ENCODE data around the gene TBK1.

TBK1 gene

DNA sequence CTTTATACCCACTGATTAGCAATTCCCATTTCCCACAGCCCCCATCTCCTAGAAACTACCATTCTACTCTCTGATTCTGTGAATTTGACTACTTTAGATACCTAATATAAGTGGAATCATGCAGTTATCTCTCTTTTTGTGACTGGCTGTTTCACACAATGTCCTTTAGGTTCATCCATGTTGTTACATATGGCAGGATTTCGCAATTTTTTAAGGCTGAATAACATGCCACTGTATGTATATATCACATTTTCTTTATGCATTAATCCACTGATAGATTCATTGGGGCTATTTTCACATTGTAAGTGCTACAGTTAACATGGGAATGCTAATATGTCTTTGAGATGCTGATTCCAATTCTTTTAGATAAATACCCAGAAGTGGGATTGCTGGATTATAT lies 11.8 kb upstream of the TBK1 start:
- H2AFZ ChIP-seq (ENCODE audit: low read length): no peak overlapping the region
- H3K9ac ChIP-seq (ENCODE audit: low read depth, low read length, poor library complexity, severe bottlenecking): no peak overlapping the region
- H3K27me3 ChIP-seq (ENCODE audit: insufficient read depth, low read length, poor library complexity, severe bottlenecking): no peaks in the 10 kb centered on the region
- H3F3A ChIP-seq (ENCODE audit: low read depth): no peaks in the 10 kb centered on the region
- H3K36me3 ChIP-seq (ENCODE audit: insufficient read depth, low read length): peaks cover 78% of the 10 kb centered on the region
- H3K4me2 ChIP-seq (ENCODE audit: low read depth, low read length, poor library complexity, severe bottlenecking): no peak overlapping the region
- H3K9me3 ChIP-seq (ENCODE audit: insufficient read depth, low read depth, low read length): no peaks in the 10 kb centered on the region
- TF ChIP-seq, protein P1, sequence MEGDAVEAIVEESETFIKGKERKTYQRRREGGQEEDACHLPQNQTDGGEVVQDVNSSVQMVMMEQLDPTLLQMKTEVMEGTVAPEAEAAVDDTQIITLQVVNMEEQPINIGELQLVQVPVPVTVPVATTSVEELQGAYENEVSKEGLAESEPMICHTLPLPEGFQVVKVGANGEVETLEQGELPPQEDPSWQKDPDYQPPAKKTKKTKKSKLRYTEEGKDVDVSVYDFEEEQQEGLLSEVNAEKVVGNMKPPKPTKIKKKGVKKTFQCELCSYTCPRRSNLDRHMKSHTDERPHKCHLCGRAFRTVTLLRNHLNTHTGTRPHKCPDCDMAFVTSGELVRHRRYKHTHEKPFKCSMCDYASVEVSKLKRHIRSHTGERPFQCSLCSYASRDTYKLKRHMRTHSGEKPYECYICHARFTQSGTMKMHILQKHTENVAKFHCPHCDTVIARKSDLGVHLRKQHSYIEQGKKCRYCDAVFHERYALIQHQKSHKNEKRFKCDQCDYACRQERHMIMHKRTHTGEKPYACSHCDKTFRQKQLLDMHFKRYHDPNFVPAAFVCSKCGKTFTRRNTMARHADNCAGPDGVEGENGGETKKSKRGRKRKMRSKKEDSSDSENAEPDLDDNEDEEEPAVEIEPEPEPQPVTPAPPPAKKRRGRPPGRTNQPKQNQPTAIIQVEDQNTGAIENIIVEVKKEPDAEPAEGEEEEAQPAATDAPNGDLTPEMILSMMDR (conservative IDR thresholded peaks at IDR 0.05; ENCODE audit: low read length): no peak
- no peak for TF ChIP-seq EZH2phosphoT487 (IDR thresholded peaks at IDR 0.05; ENCODE audit: borderline replicate concordance)
- no peaks in the 10 kb centered on the region for H3K4me1 ChIP-seq (ENCODE audit: insufficient read depth, low read length, poor library complexity, severe bottlenecking)
- H3K4me3 ChIP-seq (ENCODE audit: low read length, poor library complexity, severe bottlenecking): no peak overlapping the region
- H3K79me2 ChIP-seq (ENCODE audit: insufficient read depth, low read length): no peaks in the 10 kb centered on the region
- H3K9me2 ChIP-seq (replicated peaks; ENCODE audit: low read depth, low read length): no peaks in the 10 kb centered on the region
- no peaks in the 10 kb centered on the region for H4K20me1 ChIP-seq (ENCODE audit: insufficient read depth, low read length, poor library complexity, severe bottlenecking)

DNA sequence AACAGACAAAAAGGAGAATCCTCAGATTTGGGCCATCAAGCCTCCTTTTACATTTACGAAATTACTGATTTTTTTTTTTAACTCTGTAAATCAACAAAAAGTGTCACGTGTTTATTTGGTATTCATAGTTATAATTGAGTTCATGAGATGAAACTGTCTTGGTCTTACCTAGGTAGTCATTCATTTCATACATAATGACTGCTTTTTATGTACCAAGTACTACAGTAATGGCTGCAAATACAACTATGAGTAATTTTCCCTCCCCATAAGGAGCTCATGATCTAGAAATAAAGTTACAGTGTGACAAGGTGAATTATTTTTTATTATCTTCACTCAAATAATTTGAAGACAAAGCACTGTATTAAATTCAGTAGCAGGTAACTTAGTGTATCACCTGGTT lies 6.4 kb upstream of the TBK1 start:
- H3F3A ChIP-seq (ENCODE audit: low read depth): no peaks in the 10 kb centered on the region

GRCh38 chr12:64446295-64446694 lies 5.6 kb upstream of the TBK1 start:
- no peaks in the 10 kb centered on the region for H3K9me2 ChIP-seq (replicated peaks; ENCODE audit: low read depth, low read length)
- H3K27me3 ChIP-seq (ENCODE audit: insufficient read depth, low read length, poor library complexity, severe bottlenecking): no peaks in the 10 kb centered on the region
- H3K9me3 ChIP-seq (ENCODE audit: insufficient read depth, low read depth, low read length): no peaks in the 10 kb centered on the region
- H3K36me3 ChIP-seq (ENCODE audit: insufficient read depth, low read length): peaks cover 55% of the 10 kb centered on the region; the same call in 1 of the 2 replicates
- H3K4me2 ChIP-seq (ENCODE audit: low read depth, low read length, poor library complexity, severe bottlenecking): no peak overlapping the region
- no peaks in the 10 kb centered on the region for H4K20me1 ChIP-seq (ENCODE audit: insufficient read depth, low read length, poor library complexity, severe bottlenecking)
- no peak overlapping the region for H2AFZ ChIP-seq (ENCODE audit: low read length)
- peaks cover 6% of the 10 kb centered on the region for H3K4me1 ChIP-seq (ENCODE audit: insufficient read depth, low read length, poor library complexity, severe bottlenecking)
- H3K79me2 ChIP-seq (ENCODE audit: insufficient read depth, low read length): peaks cover 3% of the 10 kb centered on the region; the same call in 1 of the 2 replicates
- TF ChIP-seq, protein P1 (conservative IDR thresholded peaks at IDR 0.05; ENCODE audit: low read length): no peak
- TF ChIP-seq EZH2phosphoT487 (IDR thresholded peaks at IDR 0.05; ENCODE audit: borderline replicate concordance): no peak
- no peak overlapping the region for H3K9ac ChIP-seq (ENCODE audit: low read depth, low read length, poor library complexity, severe bottlenecking)
- no peak overlapping the region for H3K4me3 ChIP-seq (ENCODE audit: low read length, poor library complexity, severe bottlenecking)
- H3F3A ChIP-seq (ENCODE audit: low read depth): no peaks in the 10 kb centered on the region

More for the DNA sequence above, 6.4 kb upstream of the TBK1 start:
- Histone ChIP-seq H3K36me3 (ENCODE audit: insufficient read depth, low read length) (peaks cover 63% of the 10 kb centered on the region; the same call in 1 of the 2 replicates), H3K79me2 (ENCODE audit: insufficient read depth, low read length) (no peaks in the 10 kb centered on the region), H3K9ac (ENCODE audit: low read depth, low read length, poor library complexity, severe bottlenecking) (no peak overlapping the region), H3K4me2 (ENCODE audit: low read depth, low read length, poor library complexity, severe bottlenecking) (no peak overlapping the region), H3K27me3 (ENCODE audit: insufficient read depth, low read length, poor library complexity, severe bottlenecking) (no peaks in the 10 kb centered on the region), H3K9me2 (replicated peaks; ENCODE audit: low read depth, low read length) (no peaks in the 10 kb centered on the region), H2AFZ (ENCODE audit: low read length) (no peak overlapping the region), H3K4me1 (ENCODE audit: insufficient read depth, low read length, poor library complexity, severe bottlenecking) (no peaks in the 10 kb centered on the region), H3K9me3 (ENCODE audit: insufficient read depth, low read depth, low read length) (no peaks in the 10 kb centered on the region), H3K4me3 (ENCODE audit: low read length, poor library complexity, severe bottlenecking) (no peak overlapping the region), H4K20me1 (ENCODE audit: insufficient read depth, low read length, poor library complexity, severe bottlenecking) (no peaks in the 10 kb centered on the region)
- TF ChIP-seq EZH2phosphoT487 (IDR thresholded peaks at IDR 0.05; ENCODE audit: borderline replicate concordance): no peak
- TF ChIP-seq, protein P1 (conservative IDR thresholded peaks at IDR 0.05; ENCODE audit: low read length): no peak
